ENCODE results near the gene RAPGEF2. TPM values are rescaled to one million over a fixed set of nuclear protein-coding genes. Genes with fewer than 3 reads are reported as not detected.

The RAPGEF2 gene
- total and polyA plus RNA-seq, 2 donors, result 13.6 to 78.7 TPM

DNA sequence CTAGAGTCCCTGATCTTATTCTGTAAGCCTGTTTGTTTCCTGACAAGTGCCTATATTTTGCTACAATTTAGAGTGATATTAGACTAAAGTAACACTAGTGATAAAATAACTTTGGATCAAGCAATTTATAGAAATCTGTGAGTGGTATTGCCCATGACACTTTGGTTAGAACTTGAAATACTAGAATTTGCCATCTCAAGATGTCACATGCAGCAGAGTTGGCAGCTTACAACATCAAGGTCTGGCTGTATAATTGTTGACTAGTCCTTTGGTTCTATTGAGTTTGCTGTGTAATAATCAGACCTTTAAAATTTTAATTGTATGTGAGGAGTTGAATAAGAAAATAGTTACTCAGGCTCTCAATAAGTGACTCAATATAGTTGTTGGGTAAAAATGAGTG is 167.1 kb downstream of the RAPGEF2 start:
- peaks cover 2% of the 10 kb centered on the region for H3K4me1 ChIP-seq (ENCODE audit: insufficient read depth)
- DNase-seq (ENCODE audit: extremely low spot score), result no peak

DNA sequence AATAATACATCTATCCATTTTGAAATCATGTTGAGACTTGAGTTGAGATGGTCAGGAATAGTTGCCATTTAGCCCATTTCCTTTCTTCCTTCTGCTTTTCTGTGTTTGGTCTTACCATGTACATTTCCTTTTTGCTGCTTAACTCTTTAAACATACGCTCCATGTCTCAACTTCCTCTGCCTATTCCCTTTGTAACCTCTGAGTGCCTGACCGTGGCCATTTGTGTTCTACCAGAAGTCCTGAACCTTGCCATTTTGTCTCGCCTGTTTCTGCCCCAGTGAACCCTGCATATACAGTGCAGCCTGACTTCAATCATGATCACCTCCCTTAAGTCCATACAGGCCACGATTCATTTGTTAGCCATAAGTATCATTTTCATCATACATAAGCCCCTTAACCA is 169.0 kb downstream of the RAPGEF2 start:
- peaks cover 2% of the 10 kb centered on the region for H3K4me1 ChIP-seq (ENCODE audit: insufficient read depth)
- H3K4me3 ChIP-seq (ENCODE audit: low read depth, low read length), result no peak overlapping the region
- no peak for DNase-seq (ENCODE audit: extremely low spot score)
- 55% methylated on average over 4 of the region's 4 CpGs for WGBS
- H3K36me3 ChIP-seq (ENCODE audit: insufficient read depth), result no peaks in the 10 kb centered on the region
- no peak overlapping the region for H3K27ac ChIP-seq (ENCODE audit: low read depth)

More for the DNA sequence above, 167.1 kb downstream of the RAPGEF2 start:
- no peaks in the 10 kb centered on the region for H3K36me3 ChIP-seq (ENCODE audit: insufficient read depth)
- no peak overlapping the region for H3K27ac ChIP-seq (ENCODE audit: low read depth)
- no peak overlapping the region for H3K4me3 ChIP-seq (ENCODE audit: low read depth, low read length)

DNA sequence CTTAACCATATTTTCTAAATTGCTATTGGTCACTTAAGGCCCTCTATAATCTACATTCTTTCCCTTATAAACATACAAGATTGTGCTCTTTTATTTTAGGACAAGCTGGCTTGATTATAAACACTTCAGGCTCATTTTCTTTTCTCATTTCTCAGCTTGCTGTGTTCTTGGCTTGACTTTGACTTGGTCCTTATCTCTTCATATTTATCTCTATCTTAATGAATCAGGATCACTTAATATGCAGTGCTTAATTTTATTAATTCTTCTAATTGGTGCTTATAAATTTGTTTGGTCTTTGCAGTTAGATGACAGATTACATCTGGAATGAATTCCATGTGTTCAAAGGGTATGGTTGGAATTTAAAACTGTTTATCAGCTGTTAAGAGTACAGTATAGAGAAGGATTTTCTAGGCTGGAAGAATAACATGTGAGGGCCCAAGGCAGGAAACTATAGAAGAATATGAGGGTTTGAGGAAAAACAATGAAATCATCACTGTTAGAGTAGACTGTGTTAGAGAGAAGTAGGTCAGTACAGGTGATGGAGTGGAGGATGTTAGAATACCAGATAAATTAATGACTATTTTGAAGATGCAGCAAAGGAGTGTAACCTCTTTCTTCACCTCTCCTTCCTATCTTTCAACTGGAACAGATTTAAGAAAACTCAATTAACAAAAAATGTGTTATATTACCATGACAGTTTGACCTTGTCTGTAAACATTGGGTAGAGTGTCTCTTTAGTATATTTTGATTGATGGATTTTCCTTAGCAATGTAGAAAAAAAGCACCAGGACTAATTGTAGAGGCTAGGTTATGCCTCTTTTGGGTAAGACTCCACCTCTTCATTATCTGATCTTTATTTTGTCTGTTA is 169.6 kb downstream of the RAPGEF2 start:
- H3K4me1 ChIP-seq (ENCODE audit: insufficient read depth), result peaks cover 2% of the 10 kb centered on the region
- H3K4me3 ChIP-seq (ENCODE audit: low read depth, low read length), result no peak overlapping the region
- DNase-seq (ENCODE audit: extremely low spot score), result no peak
- no peak overlapping the region for H3K27ac ChIP-seq (ENCODE audit: low read depth)
- no peaks in the 10 kb centered on the region for H3K36me3 ChIP-seq (ENCODE audit: insufficient read depth)

DNA sequence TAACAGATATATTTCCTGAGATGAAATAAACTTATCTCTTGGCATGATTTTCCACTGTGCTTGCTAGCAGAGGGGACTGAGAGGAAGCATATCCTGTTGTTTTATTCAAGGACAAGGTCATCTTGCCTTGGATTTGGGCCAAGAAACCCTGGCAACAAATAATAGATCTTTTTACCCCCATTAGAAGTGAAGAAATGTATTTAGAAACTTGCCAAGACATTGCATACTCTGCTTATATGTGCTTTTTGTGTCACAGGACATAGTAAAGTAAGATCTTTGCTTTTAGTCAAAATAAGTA is 170.2 kb downstream of the RAPGEF2 start:
- H3K4me1 ChIP-seq (ENCODE audit: insufficient read depth), result peaks cover 2% of the 10 kb centered on the region
- no peak for DNase-seq (ENCODE audit: extremely low spot score)
- H3K4me3 ChIP-seq (ENCODE audit: low read depth, low read length), result no peak overlapping the region
- H3K27ac ChIP-seq (ENCODE audit: low read depth), result no peak overlapping the region
- no peaks in the 10 kb centered on the region for H3K36me3 ChIP-seq (ENCODE audit: insufficient read depth)

DNA sequence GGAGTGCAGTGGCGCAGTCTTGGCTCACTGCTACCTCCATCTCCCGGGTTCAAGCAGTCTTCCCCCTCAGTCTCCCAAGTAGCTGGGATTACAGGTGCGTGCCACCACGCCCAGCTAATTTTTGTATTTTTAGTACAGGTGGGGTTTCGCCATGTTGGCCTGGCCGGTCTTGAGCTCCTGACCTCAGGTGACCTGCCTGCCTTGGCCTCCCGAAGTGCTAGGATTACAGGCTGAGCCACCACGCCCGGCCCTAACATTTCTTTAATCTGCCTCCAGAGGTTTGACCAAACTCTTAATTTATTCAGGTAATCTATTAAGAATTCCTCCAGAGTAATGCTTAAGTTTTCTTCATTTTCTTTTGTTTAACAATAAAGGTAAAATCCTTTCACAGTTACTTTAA is 171.0 kb downstream of the RAPGEF2 start:
- Histone ChIP-seq H3K4me1 (ENCODE audit: insufficient read depth) (peaks cover 2% of the 10 kb centered on the region), H3K4me3 (ENCODE audit: low read depth, low read length) (no peak overlapping the region), H3K36me3 (ENCODE audit: insufficient read depth) (no peaks in the 10 kb centered on the region), H3K27ac (ENCODE audit: low read depth) (no peak overlapping the region)
- WGBS, result 83% methylated on average over 9 of the region's 9 CpGs
- DNase-seq (ENCODE audit: extremely low spot score), result no peak

DNA sequence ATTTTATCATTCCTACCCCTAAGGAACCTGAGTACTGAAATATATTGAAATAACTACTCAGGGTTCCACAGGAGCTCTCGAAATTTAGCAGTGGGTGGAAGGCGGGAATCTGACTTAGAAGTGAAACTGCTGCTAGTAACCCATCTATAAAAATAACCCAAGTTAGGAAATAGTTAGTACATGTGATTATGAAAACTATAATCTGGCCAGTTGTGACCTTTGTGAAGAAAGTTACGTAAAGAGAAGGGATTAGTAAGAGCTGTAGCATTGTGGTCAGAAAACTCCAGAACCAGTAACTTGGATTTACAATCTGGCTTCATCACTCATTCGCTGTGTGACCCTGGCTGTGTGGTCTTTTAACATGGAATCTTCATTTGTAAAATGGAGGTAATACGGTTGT is 175.5 kb downstream of the RAPGEF2 start:
- H3K27ac ChIP-seq (ENCODE audit: low read depth), result no peak overlapping the region
- WGBS, result 91% methylated on average over 5 of the region's 5 CpGs
- no peak overlapping the region for H3K4me3 ChIP-seq (ENCODE audit: low read depth, low read length)
- no peaks in the 10 kb centered on the region for H3K36me3 ChIP-seq (ENCODE audit: insufficient read depth)
- no peaks in the 10 kb centered on the region for H3K4me1 ChIP-seq (ENCODE audit: insufficient read depth)
- no peak for DNase-seq (ENCODE audit: extremely low spot score)

DNA sequence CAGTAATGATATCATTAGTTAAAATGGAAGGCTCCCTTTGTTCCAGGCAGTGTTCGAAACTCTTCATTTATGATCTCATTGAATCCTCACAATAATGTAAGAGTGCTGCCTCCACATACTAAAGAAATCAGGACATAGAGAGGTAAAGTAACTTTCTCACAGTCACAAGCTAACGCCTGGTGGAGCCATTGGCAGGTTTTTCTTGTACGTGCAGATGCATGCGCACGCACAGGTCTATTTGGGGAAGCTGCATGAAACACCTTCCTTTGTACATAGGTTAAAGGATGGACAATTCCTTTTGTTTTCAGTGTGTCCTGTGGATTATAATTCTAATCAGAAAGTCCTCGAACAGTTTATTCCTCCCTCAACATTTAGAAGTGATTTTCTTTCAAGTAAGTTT is 176.2 kb downstream of the RAPGEF2 start:
- no peak overlapping the region for H3K4me3 ChIP-seq (ENCODE audit: low read depth, low read length)
- H3K27ac ChIP-seq (ENCODE audit: low read depth), result no peak overlapping the region
- WGBS, result 93% methylated on average over 6 of the region's 6 CpGs
- DNase-seq (ENCODE audit: extremely low spot score), result no peak
- H3K4me1 ChIP-seq (ENCODE audit: insufficient read depth), result no peaks in the 10 kb centered on the region
- no peaks in the 10 kb centered on the region for H3K36me3 ChIP-seq (ENCODE audit: insufficient read depth)

DNA sequence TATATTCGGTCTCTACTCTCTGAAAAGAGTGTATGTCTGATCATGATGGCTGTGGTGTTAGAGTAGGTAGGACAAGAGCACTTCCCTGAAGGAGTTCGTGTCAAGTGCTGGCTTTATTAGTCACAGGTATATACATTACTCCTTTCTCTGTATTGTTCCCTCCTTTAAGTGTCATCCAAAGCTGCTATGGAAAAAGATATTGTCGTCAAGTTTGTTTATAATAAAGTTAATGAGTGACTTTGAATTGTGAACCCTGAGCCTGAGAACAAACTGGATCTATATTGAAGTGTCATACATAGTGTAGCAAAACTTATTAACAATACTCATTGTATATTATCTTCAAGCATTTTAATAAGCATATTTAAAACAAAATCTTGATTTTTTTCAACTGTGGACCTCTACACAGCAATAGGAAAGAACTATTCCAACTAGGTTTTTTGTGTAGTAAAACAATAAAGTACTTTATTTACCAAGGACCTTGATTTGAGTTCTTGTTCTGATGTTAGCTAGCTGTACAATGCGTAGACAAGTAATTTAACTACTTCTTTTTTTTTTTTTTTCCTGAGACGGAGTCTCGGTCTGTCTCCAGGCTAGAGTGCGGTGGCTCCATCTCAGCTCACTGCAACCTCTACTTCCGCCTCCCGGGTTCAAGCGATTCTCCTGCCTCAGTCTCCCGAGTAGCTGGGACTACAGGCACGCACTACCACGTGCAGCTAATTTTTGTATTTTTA is 177.7 kb downstream of the RAPGEF2 start:
- no peaks in the 10 kb centered on the region for H3K4me1 ChIP-seq (ENCODE audit: insufficient read depth)
- no peaks in the 10 kb centered on the region for H3K36me3 ChIP-seq (ENCODE audit: insufficient read depth)
- no peak overlapping the region for H3K4me3 ChIP-seq (ENCODE audit: low read depth, low read length)
- 93% methylated on average over 13 of the region's 13 CpGs for WGBS
- DNase-seq (ENCODE audit: extremely low spot score), result no peak
- no peak overlapping the region for H3K27ac ChIP-seq (ENCODE audit: low read depth)

DNA sequence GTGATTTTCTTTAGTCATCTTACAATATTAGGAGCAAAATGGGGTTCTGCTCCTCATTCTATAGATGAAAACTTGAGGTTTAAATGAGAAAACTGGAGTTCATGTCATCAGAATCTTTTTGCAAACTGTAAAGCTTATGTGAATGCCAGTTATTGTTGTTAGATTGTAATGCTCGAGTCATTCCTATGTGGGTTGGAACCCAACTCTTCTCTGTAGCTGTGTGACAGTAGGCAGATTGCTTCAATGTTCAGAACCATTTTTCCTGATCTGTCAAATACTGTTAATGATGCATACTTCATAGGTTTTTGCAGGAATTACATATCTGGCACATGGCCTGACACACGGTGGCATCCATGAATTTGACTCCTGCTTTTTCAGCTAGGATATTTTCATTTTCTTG is 178.9 kb downstream of the RAPGEF2 start:
- no peak for DNase-seq (ENCODE audit: extremely low spot score)
- WGBS, result 88% methylated on average over 2 of the region's 2 CpGs
- Histone ChIP-seq H3K4me1 (ENCODE audit: insufficient read depth) (no peaks in the 10 kb centered on the region), H3K4me3 (ENCODE audit: low read depth, low read length) (no peak overlapping the region), H3K36me3 (ENCODE audit: insufficient read depth) (no peaks in the 10 kb centered on the region), H3K27ac (ENCODE audit: low read depth) (no peak overlapping the region)

DNA sequence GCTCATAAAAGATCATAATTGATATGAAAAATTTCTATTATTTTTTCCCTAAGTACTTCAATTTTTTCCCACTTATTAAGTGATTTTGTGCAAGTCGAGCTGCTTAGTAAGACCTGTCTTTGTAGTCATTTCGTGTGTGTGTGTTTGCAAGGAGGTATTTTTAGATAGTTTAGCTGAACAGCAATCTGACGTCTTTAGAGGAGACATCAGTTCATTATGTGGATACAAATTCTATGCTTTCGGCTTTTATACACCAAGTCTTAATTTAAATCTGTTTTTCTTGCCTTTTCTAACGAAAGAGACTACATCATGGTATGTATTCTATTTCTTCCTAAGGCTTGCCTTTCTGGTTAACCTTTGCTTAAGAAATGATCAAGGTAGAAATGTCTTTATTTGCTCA is 179.4 kb downstream of the RAPGEF2 start:
- Histone ChIP-seq H3K4me1 (ENCODE audit: insufficient read depth) (no peaks in the 10 kb centered on the region), H3K4me3 (ENCODE audit: low read depth, low read length) (no peak overlapping the region), H3K36me3 (ENCODE audit: insufficient read depth) (no peaks in the 10 kb centered on the region), H3K27ac (ENCODE audit: low read depth) (no peak overlapping the region)
- WGBS, result 84% methylated on average over 5 of the region's 5 CpGs
- DNase-seq (ENCODE audit: extremely low spot score), result no peak

DNA sequence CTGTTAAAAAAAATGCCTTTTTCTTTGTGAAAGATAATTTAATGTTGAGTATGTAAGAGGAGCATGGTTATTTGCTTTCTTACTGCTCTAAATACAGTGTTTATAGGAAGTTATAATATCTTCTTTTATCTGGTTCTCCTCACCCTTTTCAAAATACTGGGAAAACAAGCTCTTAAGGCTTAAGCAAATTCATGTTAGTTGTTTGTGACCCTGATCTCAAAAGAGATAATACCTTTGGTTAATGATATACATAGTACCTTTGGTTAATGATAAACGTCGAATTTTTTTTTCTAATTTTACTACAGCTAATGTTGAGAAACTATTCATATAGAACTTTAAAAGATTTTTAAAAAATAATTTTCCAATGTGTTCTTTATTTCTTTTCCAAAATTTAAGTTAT is 180.1 kb downstream of the RAPGEF2 start:
- Histone ChIP-seq H3K4me1 (ENCODE audit: insufficient read depth) (no peaks in the 10 kb centered on the region), H3K36me3 (ENCODE audit: insufficient read depth) (no peaks in the 10 kb centered on the region), H3K27ac (ENCODE audit: low read depth) (no peak overlapping the region), H3K4me3 (ENCODE audit: low read depth, low read length) (no peak overlapping the region)
- WGBS, result 78% methylated on average over 2 of the region's 2 CpGs
- DNase-seq (ENCODE audit: extremely low spot score), result no peak

DNA sequence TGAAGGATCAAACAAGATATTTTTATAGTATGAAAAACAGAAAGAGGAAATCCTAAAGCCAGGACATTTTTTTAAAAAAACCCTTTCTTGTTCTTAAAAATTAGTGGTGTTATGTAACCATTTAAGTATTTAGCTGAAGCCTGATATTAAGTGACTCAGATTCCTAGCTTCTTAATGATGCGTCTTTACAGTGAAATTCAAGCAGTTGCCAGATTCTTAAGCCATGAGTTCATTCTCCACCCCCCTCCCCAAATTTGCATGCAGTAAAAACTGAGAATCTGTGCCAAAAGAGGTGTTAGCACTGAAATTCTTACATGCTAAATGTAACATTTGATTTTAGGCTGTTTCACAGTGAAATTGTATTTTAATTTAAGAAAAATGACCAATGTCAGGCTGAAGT is 180.8 kb downstream of the RAPGEF2 start:
- H3K4me1 ChIP-seq (ENCODE audit: insufficient read depth), result no peaks in the 10 kb centered on the region
- no peaks in the 10 kb centered on the region for H3K36me3 ChIP-seq (ENCODE audit: insufficient read depth)
- H3K4me3 ChIP-seq (ENCODE audit: low read depth, low read length), result no peak overlapping the region
- no peak overlapping the region for H3K27ac ChIP-seq (ENCODE audit: low read depth)
- DNase-seq (ENCODE audit: extremely low spot score), result no peak
- WGBS, result 33% methylated on average over 1 of the region's 1 CpG

DNA sequence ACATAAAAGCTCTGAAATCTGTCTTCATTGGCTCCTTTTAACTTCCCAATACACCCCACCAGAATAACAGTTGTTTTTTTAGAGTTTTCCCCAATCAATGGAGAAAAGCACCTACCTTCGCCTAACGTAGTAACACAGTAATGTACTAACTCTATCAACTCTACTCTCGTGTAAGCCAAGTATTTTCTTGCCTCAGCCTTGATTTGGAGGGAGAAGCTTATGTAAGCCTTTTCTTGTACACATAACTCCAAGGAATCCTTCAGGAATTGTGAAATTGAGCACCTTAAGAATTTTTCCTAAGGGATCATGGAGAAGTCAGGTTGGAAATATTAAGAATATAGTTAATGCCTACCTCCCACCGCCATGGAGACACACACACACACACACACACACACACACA is 181.2 kb downstream of the RAPGEF2 start:
- WGBS, result 74% methylated on average over 4 of the region's 4 CpGs
- no peak for DNase-seq (ENCODE audit: extremely low spot score)
- H3K4me1 ChIP-seq (ENCODE audit: insufficient read depth), result no peaks in the 10 kb centered on the region
- no peaks in the 10 kb centered on the region for H3K36me3 ChIP-seq (ENCODE audit: insufficient read depth)
- no peak overlapping the region for H3K4me3 ChIP-seq (ENCODE audit: low read depth, low read length)
- H3K27ac ChIP-seq (ENCODE audit: low read depth), result no peak overlapping the region

DNA sequence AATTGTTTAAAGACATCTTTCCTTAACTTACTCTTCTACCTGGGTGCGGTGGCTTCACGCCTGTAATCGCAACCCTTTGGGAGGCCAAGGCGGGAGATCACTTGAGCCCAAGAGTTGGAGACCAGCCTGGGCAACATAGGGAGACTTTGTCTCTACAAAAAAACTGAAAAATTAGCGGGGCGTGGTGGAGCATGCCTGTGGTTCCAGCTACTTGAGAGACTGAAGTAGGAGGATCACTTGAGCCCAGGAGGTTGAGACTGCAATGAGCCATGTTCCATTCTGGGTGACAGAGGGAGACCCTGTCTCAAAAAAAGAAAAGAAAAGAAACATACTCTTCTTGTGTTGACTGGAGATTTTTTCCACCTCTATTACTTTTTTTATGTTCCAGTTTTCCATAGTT is 181.9 kb downstream of the RAPGEF2 start:
- 93% methylated on average over 6 of the region's 6 CpGs for WGBS
- no peak for DNase-seq (ENCODE audit: extremely low spot score)
- no peaks in the 10 kb centered on the region for H3K36me3 ChIP-seq (ENCODE audit: insufficient read depth)
- no peak overlapping the region for H3K4me3 ChIP-seq (ENCODE audit: low read depth, low read length)
- no peaks in the 10 kb centered on the region for H3K4me1 ChIP-seq (ENCODE audit: insufficient read depth)
- no peak overlapping the region for H3K27ac ChIP-seq (ENCODE audit: low read depth)

Measured in urinary bladder (tissue), 4 donors.